Measurements from ENCODE around the gene PRKAG2. TPM values are rescaled to one million over a fixed set of nuclear protein-coding genes. Genes with fewer than 3 reads are reported as not detected.

The PRKAG2 gene
- polyA plus RNA-seq, 1 of the 3 experiments (the other 2 are of a cell fraction), result 51.6 TPM

GRCh38 chr7:151905766-151906165 lies 28.9 kb upstream of the PRKAG2 start:
- no peaks in the 10 kb centered on the region for H4K20me1 ChIP-seq (ENCODE audit: insufficient read depth)
- peaks cover 0 to 3% of the 10 kb centered on the region in 2 experiments; a peak in 1 of 4 replicates for H3K4me1 ChIP-seq (ENCODE audit: control insufficient read depth in 1 of 2, insufficient read depth in 2 of 2, low read depth in 1 of 2, low read length in 1 of 2)
- CTCF ChIA-PET, result interaction anchor here (0.6 to 2.2 kb wide), 2 partner anchors 15 to 123 kb away, joined by 3 to 7 read pairs; no protein-coding TSS in a partner anchor
- DNase-seq, result no peak
- no peaks in the 10 kb centered on the region for H3F3A ChIP-seq (replicated peaks; ENCODE audit: insufficient read depth)
- POLR2A ChIA-PET, result no interaction called here
- no peaks in the 10 kb centered on the region for H3K36me3 ChIP-seq (replicated peaks in 1 of 2; ENCODE audit: control insufficient read depth in 1 of 2, insufficient read depth in 2 of 2, low read length in 1 of 2)
- 0 out of 2 replicates have a peak, but pooled peaks cover 5% of the 10 kb centered on the region for H3K9me3 ChIP-seq
- H3K4me2 ChIP-seq, result no peak overlapping the region
- H3K27ac ChIP-seq (ENCODE audit: low read depth in 2 of 2, low read length in 1 of 2), result no peak overlapping the region
- TF ChIP-seq NFIC (IDR thresholded peaks at IDR 0.05; ENCODE audit: borderline replicate concordance) (no peak), RXRA (IDR thresholded peaks at IDR 0.05; ENCODE audit: borderline replicate concordance, low read depth) (no peak), RFX5 (IDR thresholded peaks at IDR 0.05; ENCODE audit: low read length) (no peak), FOSL2 (IDR thresholded peaks at IDR 0.05; ENCODE audit: borderline replicate concordance, low read depth) (no peak), ELF1 (IDR thresholded peaks at IDR 0.05) (no peak), SMC3 (IDR thresholded peaks at IDR 0.05; ENCODE audit: low read depth, low read length) (no peak), GATA2 (CRISPR knock-in tag; IDR thresholded peaks at IDR 0.05) (no peak), MXI1 (IDR thresholded peaks at IDR 0.05; ENCODE audit: low read depth, low read length) (no peak), POLR2AphosphoS5 (IDR thresholded peaks at IDR 0.05; ENCODE audit: low read depth, low read length) (no peak), NRF1 (IDR thresholded peaks at IDR 0.05; ENCODE audit: low read depth, low read length) (no peak), EP300 (IDR thresholded peaks at IDR 0.05; ENCODE audit: borderline replicate concordance in 1 of 2, low read depth in 1 of 2, low read length in 1 of 2) (no peak), FOXJ3 (CRISPR knock-in tag; IDR thresholded peaks at IDR 0.05) (no peak), RAD21 (IDR thresholded peaks at IDR 0.05; ENCODE audit: low read length) (no peak), JUND (IDR thresholded peaks at IDR 0.05) (no peak)
- no peak overlapping the region for H3K9ac ChIP-seq
- peaks cover 27% of the 10 kb centered on the region; the same call in 1 of the 2 replicates for H3K27me3 ChIP-seq (ENCODE audit: insufficient read depth)
- H3K4me3 ChIP-seq (ENCODE audit: low read depth in 2 of 2, low read length in 1 of 2), result no peak overlapping the region
- no peaks in the 10 kb centered on the region for H3K79me2 ChIP-seq (ENCODE audit: insufficient read depth)
- 8% methylated on average over 5 of the region's 5 CpGs for WGBS (ENCODE audit: low lambda C conversion rate)
- H2AFZ ChIP-seq (ENCODE audit: low read depth), result no peak overlapping the region
- no peaks in the 10 kb centered on the region for H3K9me2 ChIP-seq

GRCh38 chr7:151905353-151905752 lies 28.4 kb upstream of the PRKAG2 start:
- H3K4me3 ChIP-seq (ENCODE audit: low read depth in 2 of 2, low read length in 1 of 2), result no peak overlapping the region
- no peaks in the 10 kb centered on the region for H3K9me2 ChIP-seq
- ChIA-PET POLR2A (no interaction called here), CTCF (interaction anchor here (0.6 to 2.2 kb wide), 2 partner anchors 15 to 122 kb away, joined by 3 to 7 read pairs; no protein-coding TSS in a partner anchor)
- no peaks in the 10 kb centered on the region for H4K20me1 ChIP-seq (ENCODE audit: insufficient read depth)
- H3K9ac ChIP-seq, result no peak overlapping the region
- peaks cover 0 to 3% of the 10 kb centered on the region in 2 experiments; a peak in 1 of 4 replicates for H3K4me1 ChIP-seq (ENCODE audit: control insufficient read depth in 1 of 2, insufficient read depth in 2 of 2, low read depth in 1 of 2, low read length in 1 of 2)
- no peaks in the 10 kb centered on the region for H3F3A ChIP-seq (replicated peaks; ENCODE audit: insufficient read depth)
- no peak overlapping the region for H3K4me2 ChIP-seq
- no peak overlapping the region for H3K27ac ChIP-seq (ENCODE audit: low read depth in 2 of 2, low read length in 1 of 2)
- H3K9me3 ChIP-seq, result 0 out of 2 replicates have a peak, but pooled peaks cover 5% of the 10 kb centered on the region
- WGBS (ENCODE audit: low lambda C conversion rate), result 42% methylated on average over 9 of the region's 9 CpGs
- H3K36me3 ChIP-seq (replicated peaks in 1 of 2; ENCODE audit: control insufficient read depth in 1 of 2, insufficient read depth in 2 of 2, low read length in 1 of 2), result no peaks in the 10 kb centered on the region
- no peak for DNase-seq
- H3K79me2 ChIP-seq (ENCODE audit: insufficient read depth), result no peaks in the 10 kb centered on the region
- peaks cover 28% of the 10 kb centered on the region; the same call in 1 of the 2 replicates for H3K27me3 ChIP-seq (ENCODE audit: insufficient read depth)
- H2AFZ ChIP-seq (ENCODE audit: low read depth), result no peak overlapping the region
- TF ChIP-seq CTCF (IDR thresholded peaks at IDR 0.05) (no peak), FOXM1 (IDR thresholded peaks at IDR 0.05; ENCODE audit: low read depth) (no peak), TAF1 (IDR thresholded peaks at IDR 0.05; ENCODE audit: borderline replicate concordance, low read depth, low read length) (no peak), IRF3 (IDR thresholded peaks at IDR 0.05; ENCODE audit: low read depth, low read length) (no peak), TCF12 (IDR thresholded peaks at IDR 0.05) (no peak), MAX (IDR thresholded peaks at IDR 0.05; ENCODE audit: low read depth) (no peak), USF1 (IDR thresholded peaks at IDR 0.05; ENCODE audit: borderline replicate concordance, low read depth) (no peak), NRF1 (IDR thresholded peaks at IDR 0.05; ENCODE audit: low read depth, low read length) (no peak), POLR2AphosphoS5 (IDR thresholded peaks at IDR 0.05; ENCODE audit: low read depth, low read length) (no peak), REST (IDR thresholded peaks at IDR 0.05; ENCODE audit: low read depth, low read length) (no peak), EP300 (IDR thresholded peaks at IDR 0.05; ENCODE audit: borderline replicate concordance in 1 of 2, low read depth in 1 of 2, low read length in 1 of 2) (no peak), JUND (IDR thresholded peaks at IDR 0.05) (no peak)
